ENCODE results near the gene RAB3C.

Gene RAB3C

GRCh38 chr5:58902305-58902704, 319.4 kb downstream of the RAB3C start:
- Histone ChIP-seq H3K9me3 (ENCODE audit: severe bottlenecking) (no peaks in the 10 kb centered on the region), H3K27me3 (ENCODE audit: insufficient read depth, poor library complexity, severe bottlenecking) (no peaks in the 10 kb centered on the region), H3K36me3 (ENCODE audit: low read depth) (no peaks in the 10 kb centered on the region), H3K4me3 (ENCODE audit: severe bottlenecking) (no peak overlapping the region), H3K27ac (ENCODE audit: poor library complexity, severe bottlenecking) (no peak overlapping the region), H3K4me1 (ENCODE audit: insufficient read depth, poor library complexity, severe bottlenecking) (no peaks in the 10 kb centered on the region)
- no peak for TF ChIP-seq CTCF (IDR thresholded peaks at IDR 0.05; ENCODE audit: poor library complexity, severe bottlenecking)
- DNase-seq (ENCODE audit: low spot score) (no peak), ATAC-seq (ENCODE audit: low read depth) (no peak)

- DNase-seq (ENCODE audit: low spot score) (no peak), ATAC-seq (ENCODE audit: low read depth) (no peak)
- H3K9me3 ChIP-seq (ENCODE audit: severe bottlenecking): no peaks in the 10 kb centered on the region
- H3K36me3 ChIP-seq (ENCODE audit: low read depth): no peaks in the 10 kb centered on the region
- no peaks in the 10 kb centered on the region for H3K4me1 ChIP-seq (ENCODE audit: insufficient read depth, poor library complexity, severe bottlenecking)
- no peak overlapping the region for H3K4me3 ChIP-seq (ENCODE audit: severe bottlenecking)
- TF ChIP-seq CTCF (IDR thresholded peaks at IDR 0.05; ENCODE audit: poor library complexity, severe bottlenecking): no peak
- no peaks in the 10 kb centered on the region for H3K27me3 ChIP-seq (ENCODE audit: insufficient read depth, poor library complexity, severe bottlenecking)
- no peak overlapping the region for H3K27ac ChIP-seq (ENCODE audit: poor library complexity, severe bottlenecking)
These were observed 319.9 kb downstream of the RAB3C start for GRCh38 chr5:58902765-58903164.

- Histone ChIP-seq H3K4me3 (ENCODE audit: severe bottlenecking) (no peak overlapping the region), H3K4me1 (ENCODE audit: insufficient read depth, poor library complexity, severe bottlenecking) (no peaks in the 10 kb centered on the region), H3K36me3 (ENCODE audit: low read depth) (no peaks in the 10 kb centered on the region), H3K27me3 (ENCODE audit: insufficient read depth, poor library complexity, severe bottlenecking) (no peaks in the 10 kb centered on the region), H3K9me3 (ENCODE audit: severe bottlenecking) (no peaks in the 10 kb centered on the region), H3K27ac (ENCODE audit: poor library complexity, severe bottlenecking) (no peak overlapping the region)
- ATAC-seq (ENCODE audit: low read depth) (no peak), DNase-seq (ENCODE audit: low spot score) (no peak)
- TF ChIP-seq CTCF (IDR thresholded peaks at IDR 0.05; ENCODE audit: poor library complexity, severe bottlenecking): no peak
These were observed 321.9 kb downstream of the RAB3C start for GRCh38 chr5:58904737-58905136.

- Histone ChIP-seq H3K9me3 (ENCODE audit: severe bottlenecking) (no peaks in the 10 kb centered on the region), H3K36me3 (ENCODE audit: low read depth) (no peaks in the 10 kb centered on the region), H3K4me3 (ENCODE audit: severe bottlenecking) (no peak overlapping the region), H3K27me3 (ENCODE audit: insufficient read depth, poor library complexity, severe bottlenecking) (no peaks in the 10 kb centered on the region), H3K27ac (ENCODE audit: poor library complexity, severe bottlenecking) (no peak overlapping the region), H3K4me1 (ENCODE audit: insufficient read depth, poor library complexity, severe bottlenecking) (no peaks in the 10 kb centered on the region)
- ATAC-seq (ENCODE audit: low read depth) (no peak), DNase-seq (ENCODE audit: low spot score) (no peak)
- TF ChIP-seq CTCF (IDR thresholded peaks at IDR 0.05; ENCODE audit: poor library complexity, severe bottlenecking): no peak
These were observed 323.1 kb downstream of the RAB3C start for GRCh38 chr5:58905944-58906343.
